ENCODE measurements around the gene ZIC2. TPM values are rescaled to one million over a fixed set of nuclear protein-coding genes. Genes with fewer than 3 reads are reported as not detected.

Gene ZIC2
- total and polyA plus RNA-seq, 2 of the 8 experiments (the other 6 are each of a cell fraction or from before 2014, with no cell fraction given), result 53.2 to 372 TPM

DNA sequence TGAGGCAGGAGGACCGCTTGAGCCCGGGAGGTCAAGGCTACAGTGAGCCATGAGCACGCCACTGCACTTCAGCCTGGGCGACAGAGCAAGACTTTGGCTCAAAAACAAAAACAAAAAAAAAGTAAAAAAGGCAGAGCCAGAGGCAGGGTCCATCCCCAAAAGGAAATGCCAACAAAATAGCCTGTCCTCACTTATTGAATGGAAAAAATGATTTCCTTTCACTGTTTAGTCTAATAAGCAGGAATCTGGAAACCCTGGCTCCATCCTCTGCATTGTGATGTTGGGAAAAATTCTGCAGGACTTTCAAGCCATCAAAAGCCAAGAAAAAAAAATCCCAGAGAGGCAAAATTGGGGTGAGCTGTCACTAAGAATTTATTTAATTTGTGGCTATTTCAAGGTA, 33.2 kb upstream of the ZIC2 start (continued):
- TF ChIP-seq HDAC2 (IDR thresholded peaks at IDR 0.05; ENCODE audit: borderline replicate concordance in 1 of 2, low read depth in 2 of 2, low read length in 2 of 2) (no peak), CBX8 (IDR thresholded peaks at IDR 0.05; ENCODE audit: borderline replicate concordance, low read depth, low read length) (no peak), BCL11A (IDR thresholded peaks at IDR 0.05; ENCODE audit: low read depth in 2 of 2, low read length in 2 of 2) (no peak), SP4 (IDR thresholded peaks at IDR 0.05; ENCODE audit: low read length) (no peak), USF2 (IDR thresholded peaks at IDR 0.05; ENCODE audit: low read length) (no peak), JUN (IDR thresholded peaks at IDR 0.05; ENCODE audit: low read depth, low read length) (no peak)
- TF ChIP-seq, protein P1, sequence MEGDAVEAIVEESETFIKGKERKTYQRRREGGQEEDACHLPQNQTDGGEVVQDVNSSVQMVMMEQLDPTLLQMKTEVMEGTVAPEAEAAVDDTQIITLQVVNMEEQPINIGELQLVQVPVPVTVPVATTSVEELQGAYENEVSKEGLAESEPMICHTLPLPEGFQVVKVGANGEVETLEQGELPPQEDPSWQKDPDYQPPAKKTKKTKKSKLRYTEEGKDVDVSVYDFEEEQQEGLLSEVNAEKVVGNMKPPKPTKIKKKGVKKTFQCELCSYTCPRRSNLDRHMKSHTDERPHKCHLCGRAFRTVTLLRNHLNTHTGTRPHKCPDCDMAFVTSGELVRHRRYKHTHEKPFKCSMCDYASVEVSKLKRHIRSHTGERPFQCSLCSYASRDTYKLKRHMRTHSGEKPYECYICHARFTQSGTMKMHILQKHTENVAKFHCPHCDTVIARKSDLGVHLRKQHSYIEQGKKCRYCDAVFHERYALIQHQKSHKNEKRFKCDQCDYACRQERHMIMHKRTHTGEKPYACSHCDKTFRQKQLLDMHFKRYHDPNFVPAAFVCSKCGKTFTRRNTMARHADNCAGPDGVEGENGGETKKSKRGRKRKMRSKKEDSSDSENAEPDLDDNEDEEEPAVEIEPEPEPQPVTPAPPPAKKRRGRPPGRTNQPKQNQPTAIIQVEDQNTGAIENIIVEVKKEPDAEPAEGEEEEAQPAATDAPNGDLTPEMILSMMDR (IDR thresholded peaks at IDR 0.05; ENCODE audit: control extremely low read depth in 1 of 3, insufficient read depth in 1 of 3, low read depth in 1 of 3, low read length in 3 of 3), result no peak
